ENCODE results near the gene CDK15. TPM values are rescaled to one million over a fixed set of nuclear protein-coding genes. Genes with fewer than 3 reads are reported as not detected.

Gene CDK15
- total and polyA plus RNA-seq, 10 donors: 0.02 to 0.64 (median 0.16) TPM; not detected in 6

DNA sequence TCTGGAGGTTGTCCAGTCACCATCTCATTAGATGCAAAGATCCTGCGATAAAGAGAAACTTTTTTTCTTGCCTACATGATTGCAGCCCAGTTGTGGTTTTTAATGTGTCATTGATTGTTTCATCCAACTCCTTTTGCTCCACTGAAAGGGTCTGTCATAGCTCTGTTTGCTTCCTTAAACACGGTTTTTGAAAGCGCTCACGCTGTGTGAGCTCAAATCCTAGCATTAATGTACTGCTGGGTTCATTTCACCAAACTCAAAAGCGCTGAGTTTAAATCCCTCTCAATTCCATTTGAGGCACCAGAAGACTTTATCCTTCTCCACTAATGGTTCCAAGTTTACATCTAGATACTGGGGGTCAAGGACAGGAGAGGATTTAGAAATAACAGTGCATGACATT is 53.6 kb downstream of the CDK15 start:
- no peaks in the 10 kb centered on the region for H3K36me3 ChIP-seq
- H3K27ac ChIP-seq: no peak overlapping the region
- peaks cover 0 to 18% (median 6%) of the 10 kb centered on the region in 6 donors for H3K4me1 ChIP-seq
- TF ChIP-seq POLR2A (IDR thresholded peaks at IDR 0.05) (no peak), POLR2AphosphoS5 (IDR thresholded peaks at IDR 0.05) (no peak)
- TF ChIP-seq, protein P1, sequence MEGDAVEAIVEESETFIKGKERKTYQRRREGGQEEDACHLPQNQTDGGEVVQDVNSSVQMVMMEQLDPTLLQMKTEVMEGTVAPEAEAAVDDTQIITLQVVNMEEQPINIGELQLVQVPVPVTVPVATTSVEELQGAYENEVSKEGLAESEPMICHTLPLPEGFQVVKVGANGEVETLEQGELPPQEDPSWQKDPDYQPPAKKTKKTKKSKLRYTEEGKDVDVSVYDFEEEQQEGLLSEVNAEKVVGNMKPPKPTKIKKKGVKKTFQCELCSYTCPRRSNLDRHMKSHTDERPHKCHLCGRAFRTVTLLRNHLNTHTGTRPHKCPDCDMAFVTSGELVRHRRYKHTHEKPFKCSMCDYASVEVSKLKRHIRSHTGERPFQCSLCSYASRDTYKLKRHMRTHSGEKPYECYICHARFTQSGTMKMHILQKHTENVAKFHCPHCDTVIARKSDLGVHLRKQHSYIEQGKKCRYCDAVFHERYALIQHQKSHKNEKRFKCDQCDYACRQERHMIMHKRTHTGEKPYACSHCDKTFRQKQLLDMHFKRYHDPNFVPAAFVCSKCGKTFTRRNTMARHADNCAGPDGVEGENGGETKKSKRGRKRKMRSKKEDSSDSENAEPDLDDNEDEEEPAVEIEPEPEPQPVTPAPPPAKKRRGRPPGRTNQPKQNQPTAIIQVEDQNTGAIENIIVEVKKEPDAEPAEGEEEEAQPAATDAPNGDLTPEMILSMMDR (IDR thresholded peaks at IDR 0.05 in 8 of 11, conservative IDR thresholded peaks at IDR 0.05 in 3 of 11): no peak
- 88 to 93% (median 91%) methylated on average over 5 of the region's 5 CpGs for WGBS, 5 donors
- intact Hi-C loops (cut with DNase I; ENCODE audit: low total_unique reads): loop anchor here (2.0 kb wide), 1 partner anchor 317 kb away; no protein-coding TSS in a partner anchor
- no peak for DNase-seq
- H3K4me3 ChIP-seq: no peak overlapping the region
- H3K27me3 ChIP-seq (replicated peaks in 1 of 7): peaks cover 0 to 59% (median 13%) of the 10 kb centered on the region in 7 donors
- no peaks in the 10 kb centered on the region for H3K9me3 ChIP-seq

DNA sequence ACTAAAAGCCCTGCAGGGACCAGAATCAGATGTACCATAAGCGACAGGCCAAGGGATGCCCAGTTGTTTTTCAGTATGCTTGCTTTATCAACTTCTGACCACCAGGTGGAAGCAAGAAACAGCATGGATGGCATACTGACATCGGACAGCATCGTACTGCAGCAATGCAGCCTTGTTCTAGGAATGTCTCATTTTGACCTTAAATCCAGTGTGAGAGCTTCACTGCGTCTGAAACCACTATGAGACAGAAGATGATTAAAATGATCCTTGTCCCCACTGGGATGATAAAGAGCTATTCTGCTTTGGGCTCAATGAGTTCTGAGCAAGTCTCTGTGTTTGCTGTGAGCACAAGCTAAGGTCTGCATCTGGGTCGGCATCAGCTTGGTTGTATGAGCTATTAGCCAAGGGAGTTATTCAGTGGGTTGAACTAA is 54.3 kb downstream of the CDK15 start:
- Histone ChIP-seq H3K27me3 (replicated peaks in 1 of 7) (peaks cover 0 to 59% (median 13%) of the 10 kb centered on the region in 7 donors), H3K27ac (no peak overlapping the region), H3K9me3 (no peaks in the 10 kb centered on the region), H3K4me1 (peaks cover 0 to 18% (median 6%) of the 10 kb centered on the region in 6 donors), H3K4me3 (no peak overlapping the region), H3K36me3 (no peaks in the 10 kb centered on the region)
- DNase-seq: no peak
- WGBS, 5 donors: 11 to 21% (median 16%) methylated on average over 5 of the region's 5 CpGs
- intact Hi-C loops (cut with DNase I; ENCODE audit: low total_unique reads): loop anchor here (2.0 kb wide), 1 partner anchor 316 kb away; no protein-coding TSS in a partner anchor
- TF ChIP-seq POLR2A (IDR thresholded peaks at IDR 0.05): no peak
- TF ChIP-seq, protein P1 (IDR thresholded peaks at IDR 0.05 in 8 of 11, conservative IDR thresholded peaks at IDR 0.05 in 3 of 11): peak; percentile 39 to 85 (median 74)

DNA sequence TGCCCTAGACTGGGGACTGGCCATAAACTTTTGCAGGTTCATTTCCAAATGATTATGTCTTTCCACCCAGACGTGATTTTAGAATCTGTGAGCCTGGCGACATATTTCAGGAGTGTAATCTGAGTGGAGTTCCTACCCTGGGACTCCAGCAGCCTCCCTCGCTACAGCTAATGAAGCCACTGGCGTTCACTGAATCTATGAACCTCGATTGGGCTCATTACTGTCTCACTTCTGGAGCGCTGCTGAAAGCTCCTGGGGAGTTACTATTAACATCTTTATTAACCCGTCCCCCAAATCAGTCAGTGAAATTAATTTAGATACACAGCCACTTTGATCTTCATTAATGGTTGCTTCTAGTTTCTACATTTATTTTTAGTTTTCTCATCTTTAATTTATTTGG is 56.5 kb downstream of the CDK15 start:
- Histone ChIP-seq H3K36me3 (no peaks in the 10 kb centered on the region), H3K4me3 (no peak overlapping the region), H3K9me3 (no peaks in the 10 kb centered on the region), H3K27ac (no peak overlapping the region), H3K27me3 (replicated peaks in 1 of 7) (peaks cover 0 to 54% (median 13%) of the 10 kb centered on the region in 7 donors), H3K4me1 (peaks cover 0 to 18% (median 6%) of the 10 kb centered on the region in 6 donors)
- 82 to 90% (median 85%) methylated on average over 7 of the region's 7 CpGs for WGBS, 5 donors
- DNase-seq: no peak
- intact Hi-C loops (cut with DNase I; ENCODE audit: low total_unique reads): no loop called here
- TF ChIP-seq, protein P1 (IDR thresholded peaks at IDR 0.05 in 8 of 11, conservative IDR thresholded peaks at IDR 0.05 in 3 of 11): no peak
- TF ChIP-seq POLR2AphosphoS5 (IDR thresholded peaks at IDR 0.05) (no peak), POLR2A (IDR thresholded peaks at IDR 0.05) (no peak)

DNA sequence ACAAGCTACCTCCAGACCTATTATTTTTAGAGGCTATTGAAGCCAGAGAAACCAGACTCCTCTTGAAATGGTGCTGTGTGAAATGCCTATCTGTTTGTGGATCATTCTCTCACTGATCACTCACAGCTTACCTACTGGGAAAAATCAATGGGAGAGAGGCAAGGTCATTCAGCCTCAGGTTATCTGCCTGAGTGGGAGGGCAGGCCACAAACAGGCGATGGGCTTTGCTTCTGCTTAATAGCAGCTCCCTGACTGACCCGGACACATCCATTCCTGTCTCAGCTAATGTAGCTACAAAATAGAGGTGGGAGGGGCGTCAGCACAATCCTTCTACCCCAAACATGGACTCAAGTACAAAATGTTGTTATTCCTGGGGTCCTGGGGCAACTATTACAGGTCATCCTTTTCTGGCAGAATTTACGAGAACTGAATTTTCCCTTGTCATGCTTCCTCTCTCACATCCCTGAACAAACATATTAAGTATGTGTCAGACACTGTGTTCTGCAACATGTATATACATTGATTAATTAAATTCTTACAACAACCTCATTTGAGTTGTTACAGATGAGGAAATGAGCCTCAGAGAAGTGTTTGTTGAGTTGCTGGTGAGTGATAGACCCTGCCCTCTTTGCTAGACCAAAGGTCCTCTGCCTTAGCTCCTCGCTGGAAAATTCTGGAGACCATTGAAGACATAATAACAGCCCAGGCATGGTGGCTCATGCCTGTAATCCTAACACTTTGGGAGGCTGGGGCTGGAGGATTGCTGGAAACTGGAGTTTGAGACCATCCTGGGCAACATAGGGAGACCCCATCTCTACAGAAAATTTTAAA is 60.5 kb downstream of the CDK15 start:
- H3K27me3 ChIP-seq (replicated peaks in 1 of 7): peaks cover 0 to 23% (median 0%) of the 10 kb centered on the region in 7 donors
- intact Hi-C loops (cut with DNase I; ENCODE audit: low total_unique reads): no loop called here
- DNase-seq: no peak
- no peaks in the 10 kb centered on the region for H3K4me1 ChIP-seq
- TF ChIP-seq, protein P1 (IDR thresholded peaks at IDR 0.05 in 8 of 11, conservative IDR thresholded peaks at IDR 0.05 in 3 of 11): no peak
- TF ChIP-seq POLR2A (IDR thresholded peaks at IDR 0.05): no peak
- TF ChIP-seq POLR2AphosphoS5 (IDR thresholded peaks at IDR 0.05): no peak
- no peaks in the 10 kb centered on the region for H3K9me3 ChIP-seq
- H3K27ac ChIP-seq: no peak overlapping the region
- WGBS, 5 donors: 58 to 72% (median 67%) methylated on average over 5 of the region's 5 CpGs
- H3K36me3 ChIP-seq: no peaks in the 10 kb centered on the region
- H3K4me3 ChIP-seq: no peak overlapping the region
